GM12874 (cell line): ENCODE data around the gene EDEM1.

ENCODE experiments used
- TF ChIP-seq, protein P1 (sequence below): IDR thresholded peaks from 2 replicates; pipeline ENCODE4 v1.5.1; 2011; ENCODE audit warnings: low read depth, mild to moderate bottlenecking, control low read depth, low read length, moderate library complexity; ENCODE audit not compliant: insufficient read depth

Gene EDEM1

GRCh38 chr3:5181469-5182141, 5.9 kb upstream of the EDEM1 start:
- TF ChIP-seq, protein P1, sequence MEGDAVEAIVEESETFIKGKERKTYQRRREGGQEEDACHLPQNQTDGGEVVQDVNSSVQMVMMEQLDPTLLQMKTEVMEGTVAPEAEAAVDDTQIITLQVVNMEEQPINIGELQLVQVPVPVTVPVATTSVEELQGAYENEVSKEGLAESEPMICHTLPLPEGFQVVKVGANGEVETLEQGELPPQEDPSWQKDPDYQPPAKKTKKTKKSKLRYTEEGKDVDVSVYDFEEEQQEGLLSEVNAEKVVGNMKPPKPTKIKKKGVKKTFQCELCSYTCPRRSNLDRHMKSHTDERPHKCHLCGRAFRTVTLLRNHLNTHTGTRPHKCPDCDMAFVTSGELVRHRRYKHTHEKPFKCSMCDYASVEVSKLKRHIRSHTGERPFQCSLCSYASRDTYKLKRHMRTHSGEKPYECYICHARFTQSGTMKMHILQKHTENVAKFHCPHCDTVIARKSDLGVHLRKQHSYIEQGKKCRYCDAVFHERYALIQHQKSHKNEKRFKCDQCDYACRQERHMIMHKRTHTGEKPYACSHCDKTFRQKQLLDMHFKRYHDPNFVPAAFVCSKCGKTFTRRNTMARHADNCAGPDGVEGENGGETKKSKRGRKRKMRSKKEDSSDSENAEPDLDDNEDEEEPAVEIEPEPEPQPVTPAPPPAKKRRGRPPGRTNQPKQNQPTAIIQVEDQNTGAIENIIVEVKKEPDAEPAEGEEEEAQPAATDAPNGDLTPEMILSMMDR: no peak

GRCh38 chr3:5184499-5184898, 3.0 kb upstream of the EDEM1 start:
- TF ChIP-seq, protein P1: no peak

GRCh38 chr3:5185093-5185673, 2.3 kb upstream of the EDEM1 start:
- TF ChIP-seq, protein P1: no peak

DNA sequence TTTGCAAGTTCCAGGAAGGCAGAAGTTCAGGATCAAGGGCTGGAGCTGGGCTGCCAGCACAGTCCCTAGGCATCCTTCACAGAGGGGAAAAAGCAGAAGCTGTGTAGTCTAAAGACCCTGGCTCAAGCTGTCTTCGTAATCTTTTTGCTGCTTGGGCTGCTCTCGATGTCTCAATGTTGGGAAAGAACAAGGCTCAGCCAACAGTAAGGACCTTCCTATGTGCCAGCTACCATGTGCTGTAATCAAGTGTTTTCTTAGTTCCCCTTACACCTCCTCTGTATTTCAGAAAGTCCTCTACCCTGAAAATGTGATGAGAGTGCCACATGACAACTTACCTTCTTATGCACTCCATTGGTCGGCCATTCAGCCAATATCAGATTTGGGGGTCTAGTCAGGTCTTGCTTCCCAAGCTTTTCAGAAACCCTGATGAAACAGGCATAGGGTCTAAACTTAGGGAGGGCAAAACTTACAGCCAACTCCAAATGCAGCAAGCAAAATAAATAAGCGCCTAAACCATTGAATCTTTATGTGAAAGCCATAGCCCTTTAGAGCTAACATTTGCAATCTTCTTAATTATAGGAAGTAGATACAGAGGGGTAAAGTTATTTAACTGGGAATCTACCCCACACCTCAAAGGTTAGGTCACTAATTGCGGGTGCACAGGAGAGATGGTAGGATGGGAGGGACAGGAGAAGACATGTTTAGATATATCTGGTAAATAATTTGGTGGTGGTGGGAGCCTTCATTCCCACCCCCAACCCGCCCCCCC, 1.2 kb upstream of the EDEM1 start:
- TF ChIP-seq, protein P1: no peak

GRCh38 chr3:5186858-5187155, 700 bp upstream of the EDEM1 start:
- TF ChIP-seq, protein P1: no peak

- TF ChIP-seq, protein P1: no peak
These were observed 462 bp downstream of the EDEM1 start for GRCh38 chr3:5187920-5188418.

DNA sequence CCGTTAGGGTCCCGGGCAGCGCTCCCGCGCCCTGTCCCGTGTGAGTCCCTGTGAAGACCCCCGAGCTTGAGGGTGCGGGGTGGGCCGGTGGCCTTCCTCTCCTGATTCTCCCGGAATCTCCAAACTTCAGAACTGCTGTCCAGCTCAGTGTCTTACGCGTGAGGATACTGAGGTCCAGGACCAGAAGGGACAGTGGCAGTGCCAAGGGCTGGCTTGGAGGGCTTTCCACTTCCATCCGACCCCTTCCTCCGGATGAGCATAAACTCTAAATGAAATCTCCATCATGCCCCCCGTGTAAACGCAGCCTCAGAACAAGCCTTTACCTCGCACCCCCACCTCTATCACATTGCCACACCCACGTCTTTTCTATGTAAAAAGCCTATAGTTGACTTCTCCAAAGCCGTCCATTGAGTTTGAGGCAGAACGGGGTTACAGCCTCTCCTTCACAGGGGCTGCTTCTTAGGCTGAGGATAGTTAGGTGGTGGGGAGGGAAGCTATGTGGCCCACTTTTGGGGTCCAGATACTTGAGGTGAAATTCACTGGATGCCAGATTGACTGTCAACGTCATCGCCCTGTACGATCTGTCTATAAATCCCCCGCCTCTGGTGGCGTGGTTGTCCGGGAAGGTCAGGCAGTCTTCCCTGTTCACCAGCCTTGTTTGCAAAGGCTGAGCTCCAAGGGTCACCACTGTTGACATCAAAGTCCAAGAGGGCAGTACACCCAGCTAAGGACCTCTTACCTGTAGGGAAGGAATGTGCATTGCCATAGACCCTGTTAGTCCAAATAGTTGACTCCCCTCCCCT, 1.1 kb downstream of the EDEM1 start:
- TF ChIP-seq, protein P1: no peak
